CD1c-positive myeloid dendritic cell (primary cell): ENCODE results near the gene FNDC3A.
"Not testable (repeated sequence)": the region's sequence is repeated elsewhere in the genome, so short reads cannot be mapped to it uniquely, and the experiment has no call there.

ENCODE experiments used
- DNase-seq: peaks from one replicate; pipeline ENCODE4 v3.0.0-alpha.2; 2016; ENCODE audit errors: extremely low spot score

FNDC3A gene

GRCh38 chr13:49146950-49147355 lies 171.2 kb downstream of the FNDC3A start:
- DNase-seq = peak; percentile 9

GRCh38 chr13:49148405-49148804 lies 172.7 kb downstream of the FNDC3A start:
- no peak for DNase-seq

GRCh38 chr13:49157955-49158584 lies 182.4 kb downstream of the FNDC3A start:
- DNase-seq = not testable (repeated sequence)

DNA sequence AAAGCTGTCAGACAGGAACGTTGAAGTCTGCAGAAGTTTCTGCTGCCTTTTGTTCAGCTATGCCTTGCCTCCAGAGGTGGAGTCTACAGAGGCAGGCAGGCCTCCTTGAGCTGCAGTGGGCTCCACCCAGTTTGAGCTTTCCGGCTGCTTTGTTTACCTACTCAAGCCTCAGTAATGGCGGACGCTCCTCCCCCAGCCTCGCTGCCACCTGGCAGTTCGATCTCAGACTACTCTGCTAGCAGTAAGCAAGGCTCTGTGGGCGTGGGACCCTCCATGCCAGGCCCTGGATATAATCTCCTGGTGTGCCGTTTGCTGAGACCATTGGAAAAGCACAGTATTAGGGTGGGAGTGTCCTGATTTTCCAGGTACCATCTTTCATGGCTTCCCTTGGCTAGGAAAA lies 187.4 kb downstream of the FNDC3A start:
- DNase-seq = not testable (repeated sequence)

DNA sequence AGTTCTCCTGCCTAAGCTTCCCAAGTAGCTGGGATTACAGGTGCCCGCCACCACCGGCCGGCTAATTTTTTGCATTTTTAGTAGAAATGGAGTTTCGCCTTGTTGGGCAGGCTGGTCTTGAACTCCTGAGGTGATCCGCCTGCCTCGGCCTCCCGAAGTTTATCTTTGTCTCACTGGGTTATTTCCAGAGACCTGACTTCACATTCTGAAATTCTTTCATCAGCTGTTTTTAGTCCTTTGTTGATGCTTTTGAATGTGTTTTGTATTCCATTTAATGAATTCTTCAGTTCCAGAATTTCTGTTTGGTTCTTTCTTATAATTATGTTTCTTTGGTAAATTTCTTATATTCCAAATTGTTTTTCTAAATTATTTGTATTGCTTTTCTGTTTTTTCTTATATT lies 189.0 kb downstream of the FNDC3A start:
- no peak for DNase-seq

DNA sequence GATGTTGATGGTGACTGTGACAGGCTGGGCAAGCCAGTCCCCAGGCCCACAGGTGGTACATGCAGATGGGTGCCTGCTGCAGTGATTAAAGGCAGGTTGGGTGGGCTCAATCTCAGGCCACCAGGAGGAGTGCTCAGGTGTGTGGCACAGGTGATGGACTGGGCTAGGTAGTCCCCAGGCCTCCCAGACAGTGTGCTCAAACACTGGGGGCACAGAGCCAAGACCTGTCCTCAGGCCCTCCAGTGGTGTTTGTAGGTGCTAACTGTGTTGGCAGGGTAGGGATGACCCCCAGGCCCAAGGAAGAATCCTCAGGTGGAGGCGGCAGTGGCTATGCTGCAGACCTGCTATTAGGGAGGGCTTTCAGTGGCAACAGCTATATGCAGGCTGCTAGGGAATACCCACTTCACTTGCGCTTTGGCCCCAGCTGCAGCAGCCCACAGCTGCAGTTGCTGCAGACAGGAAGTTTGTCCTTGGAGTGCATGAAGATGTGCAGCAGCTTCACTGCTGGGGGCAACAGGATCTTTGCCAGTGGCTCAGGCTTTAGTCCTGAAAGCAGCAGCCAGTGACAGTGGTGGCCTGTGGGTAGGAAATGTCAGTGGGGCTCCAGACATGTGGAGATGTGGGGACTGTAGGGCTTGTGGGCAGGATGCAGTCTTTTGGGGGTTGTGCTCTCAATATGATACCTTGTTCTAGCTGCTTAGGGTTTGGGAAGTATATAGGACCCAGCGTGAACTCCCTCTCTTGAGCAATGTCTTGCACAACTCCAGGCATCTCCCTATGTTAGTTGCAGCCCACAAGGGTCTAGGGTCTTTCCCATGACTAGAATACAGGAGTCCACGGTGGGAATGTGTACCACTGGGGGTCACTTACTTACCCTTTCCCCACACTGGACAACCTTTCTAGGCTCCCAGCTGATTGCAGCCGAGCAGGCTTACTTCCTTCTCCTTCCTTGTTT lies 190.4 kb downstream of the FNDC3A start:
- no peak for DNase-seq

DNA sequence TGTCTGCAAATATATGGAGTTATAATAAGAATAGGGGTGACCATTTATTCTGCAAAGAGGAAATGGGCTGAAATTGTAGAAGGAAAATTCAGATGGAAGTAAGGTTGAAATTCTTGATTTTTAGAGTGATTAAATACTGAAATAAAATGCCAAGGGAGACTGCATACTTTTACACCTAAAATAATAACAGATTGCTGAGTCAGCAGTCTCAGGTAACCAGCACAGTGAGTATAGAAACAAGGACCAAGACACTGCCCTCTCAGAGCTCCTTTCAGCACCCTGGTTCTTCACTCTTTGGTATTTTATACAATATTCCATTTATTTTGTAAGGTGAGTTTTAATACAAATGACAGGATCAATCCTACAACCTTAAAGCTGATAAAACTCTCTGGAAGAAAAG lies 195.6 kb downstream of the FNDC3A start:
- DNase-seq = no peak

DNA sequence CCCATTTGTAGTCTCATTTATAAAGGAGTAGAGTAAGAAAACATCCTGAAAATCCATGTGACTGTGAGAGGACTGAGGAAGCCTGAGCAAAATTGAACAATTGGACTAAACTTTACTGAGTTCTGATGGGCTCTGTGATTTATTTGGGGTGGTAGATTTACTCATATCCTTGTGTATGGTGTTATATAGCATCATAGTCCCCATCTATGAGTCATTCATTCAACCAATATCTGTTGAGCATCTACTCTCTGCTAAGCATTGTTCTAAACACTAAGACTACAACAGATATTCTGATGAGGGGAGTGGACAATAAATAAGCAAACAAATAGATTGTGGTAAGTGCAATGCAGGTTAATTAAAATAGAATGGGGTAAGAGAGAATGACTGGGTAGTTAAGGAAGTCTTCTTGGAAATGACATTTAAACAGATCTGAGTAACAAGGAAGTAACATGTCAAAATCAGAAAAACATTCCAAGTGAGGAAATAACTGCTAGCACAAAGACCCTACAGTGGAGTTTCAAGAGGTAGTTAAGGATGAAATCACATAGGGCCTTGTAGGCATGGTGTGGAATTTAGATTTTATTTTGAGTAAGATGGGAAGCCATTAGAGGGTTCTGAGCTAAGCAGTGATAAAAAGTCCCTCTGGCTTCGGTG lies 208.1 kb downstream of the FNDC3A start:
- peak; percentile 29 for DNase-seq

DNA sequence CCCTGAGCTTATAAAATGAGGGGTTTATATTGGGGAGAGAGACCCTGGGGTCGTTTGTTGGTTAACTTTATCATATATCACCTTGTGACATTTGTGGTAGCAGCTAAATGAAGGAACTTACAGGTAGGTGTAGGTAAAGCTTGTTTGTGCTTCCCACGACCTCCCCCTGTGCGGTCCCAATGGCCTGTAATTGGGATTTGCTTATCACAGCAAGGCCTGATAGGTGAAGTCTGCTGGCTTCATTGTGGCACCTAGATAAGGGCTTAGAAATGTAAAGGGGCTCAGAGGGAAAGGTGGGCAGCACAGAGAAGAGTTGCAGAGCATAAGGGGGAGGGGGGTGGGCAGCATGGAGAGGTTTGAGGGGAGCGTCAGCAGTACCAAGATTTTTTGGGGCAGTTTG lies 208.9 kb downstream of the FNDC3A start:
- no peak for DNase-seq

- peak; percentile 63 for DNase-seq
Observed at GRCh38 chr13:49185264-49185663, 209.6 kb downstream of the FNDC3A start.

GRCh38 chr13:49190901-49191300 lies 215.2 kb downstream of the FNDC3A start:
- DNase-seq = no peak

GRCh38 chr13:49206641-49207040 lies 230.9 kb downstream of the FNDC3A start:
- no peak for DNase-seq

- DNase-seq = no peak
Observed at GRCh38 chr13:49208619-49209018, 232.9 kb downstream of the FNDC3A start.

DNA sequence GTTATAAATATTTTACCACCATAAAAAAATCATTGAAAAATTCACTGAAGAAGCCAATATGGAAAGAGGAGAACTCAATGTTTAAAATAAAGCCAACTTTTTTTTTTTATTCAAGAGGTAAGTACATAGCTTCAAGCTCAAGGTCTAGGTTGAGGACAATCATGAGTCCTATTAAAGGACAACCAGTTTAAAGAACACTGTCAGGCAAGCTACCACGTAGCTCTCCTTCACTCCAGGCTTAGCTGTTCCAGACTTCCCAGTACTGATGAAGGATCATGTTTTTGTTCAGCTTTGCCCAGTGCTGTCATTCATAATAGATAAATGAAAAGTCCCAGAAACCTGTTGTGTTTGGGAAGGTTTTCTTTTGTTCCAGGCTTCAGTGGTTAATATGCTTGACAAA lies 234.4 kb downstream of the FNDC3A start:
- no peak for DNase-seq

DNA sequence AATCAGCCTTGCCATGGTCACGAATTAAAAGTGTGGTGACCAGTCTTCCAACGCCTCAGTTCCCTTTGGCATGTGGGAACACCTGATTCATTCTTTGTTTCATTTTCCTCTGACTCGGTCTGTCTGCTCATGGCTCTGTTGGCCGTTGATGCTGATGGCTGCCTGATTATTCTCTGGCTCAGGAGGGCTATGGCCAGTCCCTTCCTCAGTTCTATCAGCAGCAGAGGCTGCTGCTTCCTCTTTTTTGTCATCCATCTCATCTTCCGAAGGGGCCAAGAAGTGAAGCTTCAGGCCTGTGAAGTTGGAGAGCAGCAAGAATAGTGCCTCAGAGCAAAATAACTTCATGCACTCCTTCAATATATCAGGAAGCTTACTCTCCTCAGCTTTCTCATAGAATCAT lies 235.0 kb downstream of the FNDC3A start:
- DNase-seq = no peak

DNA sequence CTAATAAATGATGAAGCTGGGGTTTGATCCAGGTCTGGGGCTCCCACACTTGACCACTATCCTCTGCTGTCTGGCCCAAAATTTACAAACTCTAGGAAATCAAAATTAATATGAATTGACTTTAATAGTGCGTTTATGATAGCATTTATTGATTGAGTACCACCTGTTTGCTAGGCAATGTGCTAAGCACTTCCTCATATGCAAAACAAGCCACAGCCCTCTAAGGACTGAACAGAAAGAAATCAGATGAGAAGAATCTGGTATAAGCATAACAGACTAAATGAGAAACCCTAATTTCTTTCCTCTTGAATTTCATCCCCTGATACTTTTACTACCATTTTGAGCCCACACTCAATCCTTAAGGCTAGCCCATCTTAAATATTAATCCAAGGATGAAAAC lies 237.8 kb downstream of the FNDC3A start:
- no peak for DNase-seq

GRCh38 chr13:49213997-49214916 lies 238.5 kb downstream of the FNDC3A start:
- DNase-seq = no peak

DNA sequence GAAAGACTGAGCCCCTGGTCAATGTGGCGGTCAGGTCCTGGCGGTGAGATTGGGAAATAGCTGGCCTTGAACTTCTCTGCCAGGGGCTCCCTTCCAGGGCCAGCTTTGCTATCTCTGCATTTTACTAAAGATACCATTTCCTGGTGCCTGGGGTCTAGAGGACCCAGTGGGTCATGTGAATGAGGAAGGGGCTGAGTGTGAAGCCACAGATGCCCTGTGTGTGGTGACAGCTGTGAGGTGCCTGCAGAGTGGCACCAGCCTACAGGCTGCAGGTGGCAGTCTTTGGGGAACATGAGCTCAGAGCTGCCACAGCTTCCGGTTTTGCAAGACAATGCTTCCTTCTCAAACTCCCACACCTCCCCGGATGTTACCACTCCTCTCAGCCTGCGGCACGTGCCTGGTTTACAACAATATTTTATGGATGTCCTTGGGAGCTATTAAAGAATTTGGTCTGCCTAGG lies 239.2 kb downstream of the FNDC3A start:
- DNase-seq = peak; percentile 84

DNA sequence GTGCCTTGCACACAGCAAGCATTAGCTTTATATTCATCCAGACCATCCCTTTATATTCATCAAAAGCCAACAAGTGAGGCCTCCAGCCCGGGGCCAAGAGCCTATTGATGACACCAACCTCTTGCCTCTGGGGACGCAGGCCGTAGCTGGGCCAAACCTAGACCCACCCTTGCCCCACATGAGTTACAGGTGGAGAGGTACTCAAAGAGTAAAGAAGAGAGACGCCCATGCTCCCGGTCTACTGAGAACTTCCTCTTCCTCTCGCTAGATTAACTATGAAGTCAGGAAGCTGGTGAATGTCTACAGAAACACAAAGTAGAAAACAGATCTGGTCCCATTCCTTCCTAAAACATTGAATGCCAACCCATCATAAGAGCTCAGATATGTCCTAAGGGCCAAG lies 240.6 kb downstream of the FNDC3A start:
- peak; percentile 7 for DNase-seq

GRCh38 chr13:49217962-49218492 lies 242.3 kb downstream of the FNDC3A start:
- no peak for DNase-seq

- DNase-seq = no peak
Observed at GRCh38 chr13:49218493-49219051, 242.9 kb downstream of the FNDC3A start.
